ENCODE data around the gene ZNF565. TPM values are rescaled to one million over a fixed set of nuclear protein-coding genes. Genes with fewer than 3 reads are reported as not detected.
A peak's percentile ranks its signal among the peaks of the same experiment; 100 is the strongest.

ZNF565 gene
- total RNA-seq, 2 donors from 2014 or later: 1.9 to 6.6 TPM

DNA sequence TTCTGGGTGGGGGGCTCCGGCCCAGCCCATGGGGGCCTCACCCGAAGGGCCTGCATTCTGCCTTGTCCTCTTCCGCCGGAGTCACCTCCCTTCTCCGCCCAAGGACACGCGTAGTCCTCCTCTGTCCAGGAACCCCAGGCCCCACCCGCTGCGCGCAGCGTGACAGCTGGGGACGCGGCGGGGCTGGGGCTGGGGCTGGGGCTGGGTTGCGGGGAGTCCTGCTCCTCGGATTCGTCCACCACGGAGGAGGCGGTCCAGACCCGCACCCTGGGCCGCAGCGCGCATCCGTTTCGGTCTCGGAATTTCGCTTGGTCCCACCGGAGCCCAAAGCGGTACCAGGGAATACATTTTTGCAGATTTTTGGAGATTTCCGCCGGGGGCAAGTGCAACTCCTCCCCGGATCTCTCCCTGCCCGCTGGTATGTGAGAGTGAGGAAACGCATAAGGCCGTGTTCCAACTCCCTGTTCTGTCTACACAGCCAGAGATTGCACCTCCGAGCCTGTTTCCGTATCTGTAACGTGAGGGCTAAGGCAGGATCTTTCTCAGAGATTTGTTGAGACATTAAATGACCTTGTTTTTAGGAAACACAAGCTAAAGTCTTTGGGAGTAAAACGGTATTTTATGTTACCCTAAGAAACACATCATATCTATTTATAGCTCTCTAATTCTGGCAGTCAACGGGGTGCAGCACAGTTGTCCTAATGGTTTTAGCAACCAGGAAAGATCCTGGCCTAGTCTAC lies 61.9 kb downstream of the ZNF565 start, which contains the start of gene COX7A1:
TSS of gene COX7A1 (minus strand) at position 96 of the 740 bp plus-strand sequence. CDS start at position 56, 40 bp downstream.
- peak within 1 kb of the TSS; percentile 83 for H3K4me3 ChIP-seq
- no peaks in the 10 kb centered on the region for H3K27me3 ChIP-seq (replicated peaks; ENCODE audit: insufficient read depth)
- ATAC-seq (ENCODE audit: insufficient number of reproducible peaks, low FRiP score, low read depth) (peak; percentile 74), DNase-seq (ENCODE audit: low spot score) (no peak)
- H3K27ac ChIP-seq: peak within 1 kb of the TSS; percentile 98 to 99
- H3K4me1 ChIP-seq (ENCODE audit: control insufficient read depth in 1 of 2, low read depth in 2 of 2): peaks cover 12 to 22% of the 10 kb centered on the region in 2 donors
- TF ChIP-seq, protein P1, sequence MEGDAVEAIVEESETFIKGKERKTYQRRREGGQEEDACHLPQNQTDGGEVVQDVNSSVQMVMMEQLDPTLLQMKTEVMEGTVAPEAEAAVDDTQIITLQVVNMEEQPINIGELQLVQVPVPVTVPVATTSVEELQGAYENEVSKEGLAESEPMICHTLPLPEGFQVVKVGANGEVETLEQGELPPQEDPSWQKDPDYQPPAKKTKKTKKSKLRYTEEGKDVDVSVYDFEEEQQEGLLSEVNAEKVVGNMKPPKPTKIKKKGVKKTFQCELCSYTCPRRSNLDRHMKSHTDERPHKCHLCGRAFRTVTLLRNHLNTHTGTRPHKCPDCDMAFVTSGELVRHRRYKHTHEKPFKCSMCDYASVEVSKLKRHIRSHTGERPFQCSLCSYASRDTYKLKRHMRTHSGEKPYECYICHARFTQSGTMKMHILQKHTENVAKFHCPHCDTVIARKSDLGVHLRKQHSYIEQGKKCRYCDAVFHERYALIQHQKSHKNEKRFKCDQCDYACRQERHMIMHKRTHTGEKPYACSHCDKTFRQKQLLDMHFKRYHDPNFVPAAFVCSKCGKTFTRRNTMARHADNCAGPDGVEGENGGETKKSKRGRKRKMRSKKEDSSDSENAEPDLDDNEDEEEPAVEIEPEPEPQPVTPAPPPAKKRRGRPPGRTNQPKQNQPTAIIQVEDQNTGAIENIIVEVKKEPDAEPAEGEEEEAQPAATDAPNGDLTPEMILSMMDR (IDR thresholded peaks at IDR 0.05): no peak
- no peaks in the 10 kb centered on the region for H3K9me3 ChIP-seq
- peaks cover 21% of the 10 kb centered on the region for H3K36me3 ChIP-seq

DNA sequence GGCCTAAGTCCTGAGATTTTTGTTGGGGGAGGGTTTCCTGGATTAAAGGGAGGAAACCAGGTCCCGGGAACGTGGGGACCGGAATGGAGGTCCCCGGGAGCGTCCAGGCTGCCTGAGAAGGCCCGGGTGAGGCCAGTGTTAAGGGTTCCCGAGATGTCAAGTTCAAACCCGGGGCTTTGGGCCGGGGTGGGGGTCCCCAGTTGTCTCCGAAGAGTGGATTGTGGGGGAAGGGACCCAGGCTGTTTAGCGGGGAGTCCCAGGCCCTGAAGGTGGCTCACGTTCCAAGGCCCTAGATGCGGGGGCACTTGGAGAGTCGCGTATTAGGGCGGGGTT lies 62.5 kb downstream of the ZNF565 start:
- TF ChIP-seq, protein P1 (IDR thresholded peaks at IDR 0.05): no peak
- peak overlapping the region; percentile 98 to 99 for H3K27ac ChIP-seq
- ATAC-seq (ENCODE audit: insufficient number of reproducible peaks, low FRiP score, low read depth) (peak; percentile 3), DNase-seq (ENCODE audit: low spot score) (no peak)
- H3K4me1 ChIP-seq (ENCODE audit: control insufficient read depth in 1 of 2, low read depth in 2 of 2): peaks cover 12 to 22% of the 10 kb centered on the region in 2 donors
- H3K27me3 ChIP-seq (replicated peaks; ENCODE audit: insufficient read depth): no peaks in the 10 kb centered on the region
- H3K36me3 ChIP-seq: peaks cover 26% of the 10 kb centered on the region
- H3K4me3 ChIP-seq: peak overlapping the region; percentile 83
- no peaks in the 10 kb centered on the region for H3K9me3 ChIP-seq

DNA sequence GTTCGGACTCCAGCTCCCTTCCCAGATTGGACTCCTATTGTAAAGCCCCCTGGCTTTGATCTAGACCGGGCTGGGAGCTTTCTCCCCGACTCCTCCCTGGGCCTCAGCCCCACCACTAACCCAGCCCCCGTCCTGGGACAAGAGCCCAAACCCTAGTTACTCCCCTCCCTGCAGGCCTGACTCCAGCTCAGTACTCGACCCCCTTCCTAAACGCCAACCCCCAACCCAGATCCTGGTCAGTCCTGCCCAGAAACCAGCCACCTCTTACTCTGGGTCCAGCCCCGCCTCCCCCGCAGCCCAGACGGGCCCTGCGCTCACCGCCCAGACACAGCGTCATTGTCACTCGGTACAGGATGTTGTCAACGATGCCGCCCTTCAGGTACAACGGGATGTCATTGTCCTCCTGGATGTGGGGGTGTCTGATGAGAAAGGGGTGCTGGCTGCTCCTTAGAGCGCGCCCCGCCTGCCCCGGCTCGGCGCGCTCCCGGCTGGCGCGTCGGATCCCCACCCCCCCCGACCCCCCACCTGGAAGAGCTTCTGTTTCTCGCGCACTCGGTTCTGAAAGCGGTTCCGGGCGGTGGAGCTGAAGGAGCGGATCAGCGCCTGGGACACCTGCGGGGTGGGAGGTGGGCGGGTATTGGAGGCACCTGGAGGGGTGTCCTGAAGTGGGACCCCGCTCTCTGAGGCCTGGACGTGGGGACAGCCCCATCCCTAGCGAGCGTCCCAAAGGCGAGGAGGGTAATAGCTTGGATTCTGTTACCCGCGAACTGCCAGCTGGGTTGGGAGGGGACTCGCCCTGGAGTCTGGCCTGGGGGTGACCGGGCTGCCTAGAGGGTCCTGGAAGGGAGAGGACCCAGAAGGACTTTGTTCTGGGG lies 63.1 kb downstream of the ZNF565 start:
- peak; percentile 34 for DNase-seq (ENCODE audit: low spot score)
- Histone ChIP-seq H3K36me3 (peaks cover 32% of the 10 kb centered on the region), H3K27ac (peak overlapping the region; percentile 98 to 99), H3K4me1 (ENCODE audit: control insufficient read depth in 1 of 2, low read depth in 2 of 2) (peaks cover 12 to 22% of the 10 kb centered on the region in 2 donors), H3K4me3 (peak overlapping the region; percentile 83), H3K27me3 (replicated peaks; ENCODE audit: insufficient read depth) (no peaks in the 10 kb centered on the region), H3K9me3 (no peaks in the 10 kb centered on the region)
- peak; percentile 48 for ATAC-seq (ENCODE audit: insufficient number of reproducible peaks, low FRiP score, low read depth)
- TF ChIP-seq, protein P1 (IDR thresholded peaks at IDR 0.05): no peak

DNA sequence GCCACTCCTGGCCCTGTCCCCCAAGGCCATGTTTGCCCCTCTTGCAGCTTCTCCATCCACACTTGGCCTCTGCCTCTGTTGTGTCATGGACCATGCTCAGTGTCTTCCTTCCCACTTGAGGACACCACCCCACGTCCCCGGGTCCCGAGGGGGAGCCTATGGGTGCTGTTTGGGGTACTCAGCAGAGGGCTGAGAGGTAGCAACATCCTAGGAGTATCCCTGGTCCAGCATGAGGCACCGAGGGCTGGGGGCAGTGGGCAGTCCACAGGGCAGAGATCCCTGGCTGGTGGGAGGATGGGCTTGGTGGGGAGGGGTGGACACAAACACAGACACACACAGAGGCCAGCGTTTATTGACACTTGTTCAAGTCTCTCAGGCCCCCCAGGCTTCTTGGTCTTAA lies 63.9 kb downstream of the ZNF565 start:
- Histone ChIP-seq H3K4me3 (peak overlapping the region; percentile 83), H3K27ac (peak overlapping the region; percentile 98 to 99), H3K9me3 (no peaks in the 10 kb centered on the region), H3K4me1 (ENCODE audit: control insufficient read depth in 1 of 2, low read depth in 2 of 2) (peaks cover 12 to 22% of the 10 kb centered on the region in 2 donors), H3K36me3 (peaks cover 40% of the 10 kb centered on the region), H3K27me3 (replicated peaks; ENCODE audit: insufficient read depth) (no peaks in the 10 kb centered on the region)
- ATAC-seq (ENCODE audit: insufficient number of reproducible peaks, low FRiP score, low read depth) (no peak), DNase-seq (ENCODE audit: low spot score) (no peak)
- TF ChIP-seq, protein P1 (IDR thresholded peaks at IDR 0.05): no peak

Data from thoracic aorta (tissue), 2 donors.